22Rv1 (cell line): ENCODE results near the gene SPAG8.

ENCODE experiments used
- CTCF ChIP-seq: fragments of 450-650 bp; IDR thresholded peaks from 2 replicates; pipeline ENCODE4 v1.5.1; 2017; ENCODE audit warnings: mild to moderate bottlenecking
- ZFX ChIP-seq: fragments of 450-650 bp; IDR thresholded peaks from 2 replicates; pipeline ENCODE4 v1.6.1; 2017; ENCODE audit warnings: antibody characterized with exemption, borderline replicate concordance

GRCh38 chr9:35801328-35802128, 10.5 kb downstream of the SPAG8 start:
- TF ChIP-seq CTCF (no peak), ZFX (no peak)
